K562 (cell line): Measurements from ENCODE around the gene OR52J3. TPM values are rescaled to one million over a fixed set of nuclear protein-coding genes. Genes with fewer than 3 reads are reported as not detected.

Experiments used
- ATAC-seq: fragments of 200-7000 bp; cut with Tn5 transposase; 3 replicates; pipeline ENCODE4 v1.9.1; 2020; ENCODE audit warnings: moderate library complexity
- BruUV-seq: library from RNA; stranded (reverse); fragments of 400-500 nt; replicated peaks from 2 replicates; lab custom pipeline; 2021; lab: Mats Ljungman, UMichigan
- CTCF ChIA-PET: fragments of 300-600 bp; formaldehyde crosslinking; extraction: SDS; loops from one replicate; lab custom pipeline; 2021; ENCODE audit warnings: low intra/inter-chr PET ratio; lab: Yijun Ruan, JAX
- POLR2A ChIA-PET: fragments of 300-600, 350-650 bp; sonication (Branson Sonifier 250); formaldehyde crosslinking; extraction: SDS; loops from one replicate; lab custom pipeline; 2021; ENCODE audit warnings: antibody characterized with exemption, inconsistent platforms; lab: Yijun Ruan, JAX
- DNase-seq, 4 experiments: peaks; one replicate each; pipeline versions ENCODE4 v3.0.0 to v3.0.0-alpha.2; 2011 to 2018; ENCODE audit warnings: low spot score in 3 of 4, mixed read lengths in 3 of 4; ENCODE audit errors: extremely low read depth in 1 of 4
- FAIRE-seq: peaks from 2 replicates; lab custom pipeline; 2011; peaks lifted over from hg19 to GRCh38; lab: Jason Lieb, UNC
- H2AFZ ChIP-seq: 2 replicates; pipeline ENCODE4 v1.6.0; 2011; ENCODE audit warnings: low read depth, low read length, control low read depth, inconsistent platforms
- H3K27ac ChIP-seq: fragments of 200-600 bp; 3 replicates; pipeline ENCODE4 v1.8.0; 2011; ENCODE audit warnings: low read depth, mild to moderate bottlenecking, control low read depth, inconsistent platforms, low read length, moderate library complexity, mixed read lengths; ENCODE audit errors: extremely low read depth
- H3K27me3 ChIP-seq, 2 experiments: fragments of 300-600 bp in 1 of 2; 2 replicates in 1 of 2; 3 replicates in 1 of 2; pipeline versions ENCODE4 v1.6.0 to v1.8.0; 2011; ENCODE audit warnings: inconsistent platforms in 2 of 2, low read length in 2 of 2, mild to moderate bottlenecking in 1 of 2, mixed read lengths in 1 of 2, moderate library complexity in 1 of 2; ENCODE audit not compliant: control insufficient read depth in 2 of 2, insufficient read depth in 2 of 2
- H3K36me3 ChIP-seq: fragments of 300-600 bp; 3 replicates; pipeline ENCODE4 v1.8.0; 2011; ENCODE audit warnings: mild to moderate bottlenecking, low read length, inconsistent platforms; ENCODE audit not compliant: control insufficient read depth, insufficient read depth
- H3K4me1 ChIP-seq, 2 experiments: fragments of 200-600 bp in 1 of 2; replicated peaks in 1 of 2; 2 replicates in 1 of 2; 3 replicates in 1 of 2; pipeline versions ENCODE4 v1.5.1 to v1.8.0; 2011; ENCODE audit warnings: inconsistent platforms in 2 of 2, low read length in 2 of 2, mild to moderate bottlenecking in 1 of 2, mixed read lengths in 1 of 2, moderate library complexity in 1 of 2; ENCODE audit not compliant: control insufficient read depth in 2 of 2, insufficient read depth in 2 of 2
- H3K4me2 ChIP-seq: 2 replicates; pipeline ENCODE4 v1.6.1; 2011; ENCODE audit warnings: low read length, control low read depth, inconsistent platforms, mixed read lengths; ENCODE audit not compliant: insufficient read depth
- H3K4me3 ChIP-seq: fragments of 200-600 bp; sonication (generic), shearing (Covaris generic); 2 replicates; pipeline ENCODE4 v1.5.1; 2016; ENCODE audit warnings: control low read depth, inconsistent platforms
- H3K79me2 ChIP-seq: fragments of 200-600 bp; 3 replicates; pipeline ENCODE4 v1.8.0; 2011; ENCODE audit warnings: low read length, inconsistent platforms; ENCODE audit not compliant: control insufficient read depth, insufficient read depth
- H3K9ac ChIP-seq, 2 experiments: 2 replicates each; pipeline versions ENCODE4 v1.6.0 to v1.6.1; 2011; ENCODE audit warnings: low read depth in 2 of 2, low read length in 2 of 2, control low read depth in 1 of 2, inconsistent platforms in 1 of 2, mild to moderate bottlenecking in 1 of 2, mixed read lengths in 1 of 2; ENCODE audit not compliant: insufficient read depth in 1 of 2
- H3K9me1 ChIP-seq: one replicate; pipeline ENCODE4 v1.6.0; 2011; ENCODE audit warnings: inconsistent platforms, mild to moderate bottlenecking, low read length, moderate library complexity; ENCODE audit not compliant: control insufficient read depth, insufficient read depth
- H3K9me3 ChIP-seq: replicated peaks from 2 replicates; pipeline ENCODE4 v1.5.1; 2011; ENCODE audit warnings: low read depth, low read length, inconsistent platforms; ENCODE audit not compliant: control insufficient read depth, insufficient read depth
- H4K20me1 ChIP-seq: replicated peaks from 2 replicates; pipeline ENCODE4 v1.6.1; 2011; ENCODE audit warnings: low read length, inconsistent platforms, mixed read lengths; ENCODE audit not compliant: control insufficient read depth, insufficient read depth
- ATF2 ChIP-seq: sonication (generic); formaldehyde crosslinking; IDR thresholded peaks from 2 replicates; pipeline ENCODE4 v1.8.1; 2022; ENCODE audit warnings: missing genetic modification reagents
- CEBPB ChIP-seq: fragments of 450-650 bp; IDR thresholded peaks from 2 replicates; pipeline ENCODE4 v1.6.1; 2016; ENCODE audit warnings: missing genetic modification characterization, missing compliant biosample characterization
- DDX20 ChIP-seq: fragments of 450-650 bp; IDR thresholded peaks from 2 replicates; pipeline ENCODE4 v1.6.1; 2016; ENCODE audit warnings: missing genetic modification characterization, low read depth, mild to moderate bottlenecking, missing compliant biosample characterization, moderate library complexity
- ELK3 ChIP-seq: fragments of 450-650 bp; formaldehyde crosslinking; IDR thresholded peaks from 2 replicates; pipeline ENCODE4 v1.4.0; 2020; ENCODE audit warnings: mild to moderate bottlenecking
- MEF2D ChIP-seq: conservative IDR thresholded peaks from 2 replicates; pipeline ENCODE4 v1.6.1; 2016; ENCODE audit warnings: low read depth, missing genetic modification characterization, missing compliant biosample characterization
- NFXL1 ChIP-seq: fragments of 450-650 bp; formaldehyde crosslinking; IDR thresholded peaks from 2 replicates; pipeline ENCODE4 v1.4.0; 2021; ENCODE audit warnings: mild to moderate bottlenecking
- NR1H2 ChIP-seq: sonication (generic); formaldehyde crosslinking; IDR thresholded peaks from 2 replicates; pipeline ENCODE4 v1.4.0; 2020; ENCODE audit warnings: mild to moderate bottlenecking, missing genetic modification reagents
- RBM17 ChIP-seq: fragments of 200-400 bp; formaldehyde crosslinking; IDR thresholded peaks from 2 replicates; pipeline ENCODE4 v1.6.1; 2017; ENCODE audit warnings: low read depth, mild to moderate bottlenecking, low read length, borderline replicate concordance
- SUPT5H ChIP-seq: fragments of 450-650 bp; IDR thresholded peaks from 2 replicates; pipeline ENCODE4 v1.6.1; 2016
- TRIM28 ChIP-seq: fragments of 450-650 bp; IDR thresholded peaks from 2 replicates; pipeline ENCODE4 v1.6.1; 2017
- WGBS: fragments of 100-300 bp; shearing (Covaris generic); methylation state at CpG from one replicate; pipeline ENCODE4 v1.1.6; 2016; ENCODE audit warnings: low coverage, mixed read lengths; ENCODE audit not compliant: insufficient coverage; ENCODE audit errors: missing lambda C conversion rate; 5-methylcytosine and 5-hydroxymethylcytosine counted together
- in situ Hi-C: fragments of 300-500 bp; cut with MboI; formaldehyde crosslinking; loops from 4 replicates; pipeline ENCODE4 v1.15.0; 2018; ENCODE audit warnings: inconsistent platforms, mixed read lengths
- intact Hi-C: fragments of 100-400 bp; cut with micrococcal nuclease; formaldehyde crosslinking; loops from 2 replicates; pipeline ENCODE4 v1.14.2; 2022
- polyA plus RNA-seq, 8 experiments: library from polyadenylated mRNA; depleted of rRNA in 4 of 8; stranded (reverse) in 5 of 8; unstranded in 3 of 8; fragments of >200 nt; fragmentation: Nextera tagmentation in 2 of 8; fragmentation: Illumina TruSeq in 1 of 8; extraction: Ambion mirVana in 2 of 8; extraction: Trizol in 1 of 8; gene quantifications; 2 replicates each; pipeline versions ENCODE4 v1.2.1 to v1.2.3, GENCODE V29; 2011 to 2014; ENCODE audit warnings: inconsistent platforms in 1 of 8, missing spikeins in 1 of 8
- total RNA-seq, 7 experiments: library from RNA; depleted of rRNA in 6 of 7; stranded (reverse); fragments of >200 nt in 6 of 7; fragmentation: Illumina TruSeq in 2 of 7; extraction: Trizol in 2 of 7; gene quantifications; 2 replicates each; pipeline versions ENCODE4 v1.2.1 to v1.2.3, GENCODE V29; 2011 to 2021; ENCODE audit warnings: low replicate concordance in 1 of 7

The OR52J3 gene
- total and polyA plus RNA-seq, 9 of the 15 experiments (the other 6 are each of a cell fraction or from before 2014, with no cell fraction given) = not detected

GRCh38 chr11:5092821-5093585 is 46.7 kb downstream of the OR52J3 start:
- H3K9me1 ChIP-seq = no peaks in the 10 kb centered on the region
- no peak for DNase-seq

More at GRCh38 chr11:5092821-5093585, 46.7 kb downstream of the OR52J3 start:
- H3K27ac ChIP-seq = no peak overlapping the region
- 23% methylated on average over 6 of the region's 8 CpGs for WGBS
- no peaks in the 10 kb centered on the region for H3K27me3 ChIP-seq
- no peaks in the 10 kb centered on the region for H3K36me3 ChIP-seq
- H3K4me1 ChIP-seq = no peaks in the 10 kb centered on the region
- in situ Hi-C loops (no loop called here), intact Hi-C loops (no loop called here)
- no peak for FAIRE-seq
- H3K4me2 ChIP-seq = no peak overlapping the region; the same call in 1 of the 2 replicates
- TF ChIP-seq NR1H2 (CRISPR knock-in tag) = no peak
- no peak for TF ChIP-seq MEF2D (tag)
- TF ChIP-seq TRIM28 = no peak
- no peak for TF ChIP-seq ELK3
- no peak for TF ChIP-seq ATF2
- TF ChIP-seq NFXL1 (CRISPR knock-in tag) = no peak
- TF ChIP-seq SUPT5H = no peak
- TF ChIP-seq CEBPB (tag) = no peak
- no peak for TF ChIP-seq RBM17
- no peak for TF ChIP-seq DDX20 (tag)
- H3K9ac ChIP-seq = no peak overlapping the region
- peak overlapping the region; percentile 63 for H2AFZ ChIP-seq
- ChIA-PET POLR2A (no interaction called here), CTCF (no interaction called here)
- no peaks in the 10 kb centered on the region for H4K20me1 ChIP-seq
- no peak overlapping the region for H3K4me3 ChIP-seq
- H3K79me2 ChIP-seq = no peaks in the 10 kb centered on the region
- no peak; the same call in none of the 3 replicates for ATAC-seq
- no TSS peak for BruUV-seq
- H3K9me3 ChIP-seq = no peaks in the 10 kb centered on the region
